Measurements from ENCODE around the gene C6orf89.

- TF ChIP-seq POLR2AphosphoS5 (IDR thresholded peaks at IDR 0.05; ENCODE audit: low read depth, low read length) (no peak), POLR2A (IDR thresholded peaks at IDR 0.05; ENCODE audit: low read depth, low read length) (no peak), TAF1 (IDR thresholded peaks at IDR 0.05; ENCODE audit: borderline replicate concordance, low read depth, low read length) (no peak)
Measured at GRCh38 chr6:36862164-36862847, 23.4 kb upstream of the C6orf89 start.
